HG03159 (cell line): ENCODE measurements around the gene HBQ1.
"Not testable (repeated sequence)": the region's sequence is repeated elsewhere in the genome, so short reads cannot be mapped to it uniquely, and the experiment has no call there.

Experiments
- ATAC-seq: cut with Tn5 transposase; IDR thresholded peaks from one replicate; pipeline ENCODE4 v1.9.1; 2021; ENCODE audit warnings: mild to moderate bottlenecking, moderate library complexity; ENCODE audit not compliant: unreplicated experiment

Gene HBQ1

DNA sequence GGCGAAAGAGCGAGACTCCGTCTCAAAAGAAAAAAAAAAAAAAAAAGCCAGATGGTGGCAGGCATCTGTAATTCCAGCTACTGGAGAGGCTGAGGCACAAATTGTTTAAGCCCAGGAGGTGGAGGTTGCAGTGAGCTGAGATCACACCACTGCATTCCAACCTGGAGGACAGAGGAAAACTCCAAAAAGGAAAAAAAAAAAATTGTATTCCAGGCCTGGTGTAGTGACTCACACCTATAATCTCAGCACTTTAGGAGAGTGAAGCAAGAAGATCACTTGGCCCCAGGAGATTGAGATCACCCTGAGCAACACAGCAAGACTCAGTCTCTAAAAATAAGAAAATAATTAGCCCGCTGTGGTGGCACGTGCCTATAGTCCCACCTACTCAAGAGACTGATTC lies 20.1 kb downstream of the HBQ1 start:
- ATAC-seq = no peak

DNA sequence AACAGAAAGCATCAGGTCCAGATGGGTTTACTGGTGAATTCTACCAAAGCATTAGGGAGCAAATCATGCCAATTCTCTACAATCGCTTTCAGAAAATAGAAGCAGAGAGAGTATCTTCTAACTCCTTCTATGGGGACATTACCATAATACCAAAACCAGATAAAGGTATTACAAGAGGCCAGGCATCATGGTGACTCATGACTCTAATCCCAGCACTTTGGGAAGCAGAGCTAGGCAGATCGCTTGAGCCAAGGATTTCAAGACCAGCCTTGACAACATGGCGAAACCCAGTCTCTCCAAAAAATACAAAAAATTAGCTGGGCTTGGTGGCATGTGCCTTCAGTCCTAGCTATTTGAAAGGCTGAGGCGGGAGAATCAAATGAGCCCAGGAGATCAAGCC lies 23.0 kb downstream of the HBQ1 start:
- ATAC-seq = no peak

DNA sequence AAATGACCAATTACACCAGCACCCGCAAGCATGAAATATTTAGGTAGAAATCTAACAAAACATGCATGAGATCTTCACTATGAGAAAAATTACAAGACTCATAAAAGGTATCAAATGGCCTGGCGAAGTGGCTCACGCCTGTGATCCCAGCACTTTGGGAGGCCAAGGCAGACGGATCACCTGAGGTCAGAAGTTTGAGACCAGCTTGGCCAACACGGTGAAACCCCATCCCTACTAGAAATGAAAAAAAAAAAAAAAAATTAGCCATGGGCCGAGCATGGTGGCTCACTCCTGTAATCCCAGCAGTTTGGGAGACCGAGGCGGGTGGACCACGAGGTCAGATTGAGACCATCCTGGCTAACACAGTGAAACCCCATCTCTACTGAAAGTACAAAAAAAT lies 23.8 kb downstream of the HBQ1 start:
- ATAC-seq = not testable (repeated sequence)

DNA sequence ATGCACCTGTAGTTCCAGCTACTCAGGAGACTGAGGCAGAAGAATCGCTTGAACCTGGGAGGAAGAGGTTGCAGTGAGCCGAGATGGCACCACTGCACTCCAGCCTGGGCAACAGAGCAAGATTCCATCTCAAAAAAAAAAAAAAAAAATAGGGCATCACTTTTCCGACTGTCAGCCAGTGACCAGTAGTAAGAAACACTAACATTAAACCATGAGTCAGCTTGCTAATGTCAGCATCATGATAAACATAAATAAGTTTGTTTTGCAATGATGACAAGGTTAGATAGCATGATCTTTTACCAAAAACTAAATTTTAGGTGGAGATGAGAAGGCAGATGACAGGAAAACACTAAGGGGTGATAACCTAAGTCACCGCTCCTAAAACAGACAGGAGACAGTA lies 29.1 kb downstream of the HBQ1 start:
- ATAC-seq = not testable (repeated sequence)

DNA sequence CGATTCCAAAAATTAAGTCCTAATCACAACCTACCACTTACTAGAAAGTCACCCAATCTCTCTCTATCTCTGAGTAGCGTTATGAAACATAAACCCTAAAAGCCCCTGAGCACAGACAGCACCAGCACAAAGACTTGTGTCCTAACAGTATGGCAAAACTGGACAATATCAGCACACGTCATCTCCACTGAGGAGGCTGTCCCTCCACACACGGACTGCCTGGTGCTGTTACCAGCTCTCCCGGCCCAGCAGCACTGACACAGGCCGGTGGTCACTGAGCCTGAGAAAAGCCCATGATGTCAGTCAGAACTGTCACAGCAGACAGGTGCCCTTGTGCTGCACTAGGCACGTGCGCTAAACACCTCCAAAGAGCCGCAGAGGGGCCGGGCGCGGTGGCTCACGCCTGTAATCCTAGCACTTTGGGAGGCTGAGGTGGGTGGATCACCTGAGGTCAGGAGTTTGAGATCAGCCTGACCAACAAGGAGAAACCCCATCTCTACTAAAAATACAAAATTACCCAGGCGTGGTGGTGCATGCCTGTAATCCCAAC lies 31.4 kb downstream of the HBQ1 start:
- ATAC-seq = not testable (repeated sequence)

DNA sequence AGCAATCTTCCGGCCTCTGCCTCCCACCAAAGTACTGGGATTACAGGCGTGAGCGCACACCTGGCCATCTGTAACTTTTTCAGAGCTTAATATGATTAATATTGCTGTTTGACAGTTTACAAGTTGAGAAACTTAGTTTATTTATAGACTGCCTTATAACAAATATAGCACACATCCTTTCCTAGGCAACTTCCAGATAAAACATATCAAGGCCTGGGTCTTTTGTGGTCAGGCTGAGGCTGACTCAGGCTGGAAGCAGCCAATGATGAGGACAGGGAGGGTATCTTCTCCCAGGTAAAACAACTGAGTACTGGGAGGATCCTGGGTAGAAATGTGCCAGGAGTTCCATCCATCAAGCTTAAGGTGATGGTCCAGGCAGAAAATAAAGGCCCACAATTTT lies 32.7 kb downstream of the HBQ1 start:
- no peak for ATAC-seq

DNA sequence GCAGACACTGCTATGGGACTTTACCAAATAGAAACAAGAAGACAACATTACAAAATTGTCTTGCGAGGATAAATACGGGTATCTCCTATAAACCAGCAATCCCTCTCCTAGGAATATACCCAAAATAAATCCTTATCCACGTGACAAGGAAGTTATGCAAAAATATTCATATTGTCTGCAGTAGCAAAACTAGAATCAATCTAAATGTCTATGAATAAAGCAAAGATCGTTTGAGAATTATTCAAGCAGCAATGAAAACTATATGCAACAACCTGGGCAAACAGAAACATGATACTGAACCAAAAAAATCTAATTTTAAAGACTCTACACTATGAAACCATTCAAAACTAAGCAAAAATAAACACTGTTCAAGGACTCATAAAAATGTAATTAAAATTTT lies 39.8 kb downstream of the HBQ1 start:
- ATAC-seq = no peak

DNA sequence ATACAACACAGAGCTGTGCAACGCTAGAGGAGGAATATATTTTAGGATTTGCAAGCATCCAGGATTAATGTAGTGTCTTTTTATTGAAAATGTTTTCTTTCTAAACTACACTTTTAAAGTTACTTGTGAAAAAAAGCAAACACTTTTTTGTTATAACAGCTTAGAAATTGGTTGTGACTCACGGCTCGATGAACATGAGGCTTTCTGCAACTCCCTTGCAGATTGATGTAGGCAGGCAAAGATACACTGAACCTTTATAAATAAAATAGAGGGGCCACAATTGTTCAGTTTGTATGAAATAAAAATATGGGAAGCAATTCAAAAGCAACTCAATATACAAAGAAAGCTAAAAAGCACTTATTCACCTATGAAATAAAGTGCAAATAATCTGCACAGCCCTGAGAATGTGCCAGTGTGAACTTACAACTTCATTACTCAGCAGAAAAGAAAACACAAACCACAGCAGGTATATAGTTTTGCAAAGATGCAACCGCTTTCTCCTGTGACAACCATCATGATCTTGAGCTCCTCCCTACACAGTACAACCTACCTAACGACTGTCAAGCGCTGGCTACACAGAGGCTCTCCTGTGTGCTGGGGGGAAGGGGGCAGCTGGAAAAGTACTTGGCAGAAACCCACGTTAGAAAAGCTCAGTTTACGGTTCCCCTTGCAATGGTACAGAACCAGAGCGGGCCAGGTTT lies 48.0 kb downstream of the HBQ1 start:
- peak; percentile 14 for ATAC-seq

DNA sequence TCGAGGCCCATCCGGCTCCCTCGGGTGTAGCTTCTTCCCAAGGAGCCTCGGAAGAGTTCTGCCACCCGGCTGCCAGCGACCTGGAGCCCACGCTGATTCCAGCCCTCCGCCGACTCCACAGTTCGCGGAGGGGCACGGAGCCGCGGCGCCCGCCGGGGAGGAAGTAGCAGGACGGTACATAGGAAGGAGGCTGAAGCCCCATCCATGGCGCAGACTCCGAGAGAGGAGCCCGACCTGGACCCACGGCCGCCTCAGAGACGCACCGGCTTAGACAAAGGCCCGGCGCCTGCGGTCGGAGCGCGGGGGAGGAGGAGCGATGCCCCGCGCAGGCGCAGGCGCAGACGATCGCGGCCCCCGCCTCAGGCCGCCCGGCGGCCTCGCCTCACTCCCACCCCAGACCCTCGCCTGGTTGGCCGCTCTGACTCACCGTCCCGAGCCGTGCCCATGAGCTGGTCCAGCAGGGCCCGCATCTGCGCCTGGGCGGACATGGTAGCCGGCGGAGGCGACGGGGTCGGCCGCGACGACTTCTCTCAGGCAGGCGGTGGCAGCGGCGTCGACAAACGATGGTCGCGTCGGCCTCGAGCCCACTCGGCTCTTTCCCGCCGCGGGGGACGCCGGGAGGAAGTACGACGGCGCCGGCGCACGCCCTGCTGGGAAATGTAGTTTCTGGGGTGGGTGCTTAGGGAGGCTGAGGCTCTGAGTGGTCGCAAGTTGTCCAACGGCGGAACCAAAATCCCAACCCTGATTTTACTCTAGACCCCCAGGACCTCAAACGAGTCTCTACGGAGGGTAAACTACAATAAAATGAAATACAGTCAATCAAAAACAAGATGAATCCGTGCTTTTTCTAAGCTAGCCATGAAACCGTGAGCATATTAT lies 48.8 kb downstream of the HBQ1 start, which contains the start of gene LUC7L:
LUC7L (minus strand) TSS at position 598 of the 879 bp plus-strand sequence; CDS start at position 488, 110 bp downstream.
- ATAC-seq = peak; percentile 76

DNA sequence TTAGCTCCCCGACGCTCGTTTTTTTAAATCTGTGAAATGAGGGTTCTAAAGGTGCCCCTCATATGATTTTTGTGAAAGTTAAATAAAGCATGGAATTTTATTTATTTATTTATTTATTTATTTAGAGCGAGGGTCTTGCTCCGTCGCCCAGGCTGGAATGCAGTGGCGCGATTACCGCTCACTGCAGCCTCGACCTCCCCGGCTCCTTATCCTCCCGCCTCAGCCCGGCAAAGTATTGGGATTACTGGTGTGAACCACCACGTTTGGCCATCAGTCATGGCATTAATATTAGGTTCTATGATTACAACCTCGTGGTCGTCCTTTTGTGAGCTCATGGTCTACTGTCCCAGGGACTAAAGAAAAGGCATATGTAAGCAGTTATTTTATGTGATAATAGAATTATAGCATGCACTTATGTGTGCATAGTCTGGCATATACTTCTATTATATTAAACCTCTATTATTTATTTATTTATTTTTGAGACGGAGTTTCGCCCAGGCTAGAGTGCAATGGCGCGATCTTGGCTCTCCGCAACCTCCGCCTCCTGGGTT lies 49.5 kb downstream of the HBQ1 start:
- no peak for ATAC-seq

DNA sequence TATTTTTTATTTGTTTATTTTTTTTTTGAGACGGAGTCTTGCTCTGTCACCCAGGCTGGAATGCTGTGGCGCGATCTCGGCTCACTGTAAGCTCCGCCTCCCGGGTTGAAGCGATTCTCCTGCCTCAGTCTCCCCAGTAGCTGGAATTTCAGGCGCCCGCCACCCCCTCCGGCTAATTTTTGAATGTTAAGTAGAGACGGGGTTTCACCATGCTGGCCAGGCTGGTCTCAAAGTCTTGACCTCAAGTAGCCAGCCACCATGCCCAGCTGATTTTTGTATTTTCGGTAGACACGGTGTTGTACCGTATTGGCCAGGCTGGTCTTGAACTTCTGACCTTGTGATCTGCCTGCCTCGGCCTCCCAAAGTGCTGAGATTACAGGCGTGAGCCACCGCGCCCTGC lies 50.1 kb downstream of the HBQ1 start:
- not testable (repeated sequence) for ATAC-seq
